Ectodermal cell (in vitro differentiated cells): ENCODE data around the gene PAM. TPM values are rescaled to one million over a fixed set of nuclear protein-coding genes. Genes with fewer than 3 reads are reported as not detected.

Experiments
- H3K27ac ChIP-seq: 2 replicates; pipeline ENCODE4 v1.7.0; 2013; ENCODE audit warnings: mild to moderate bottlenecking, low read depth, low read length; ENCODE audit not compliant: insufficient read depth, poor library complexity, severe bottlenecking
- H3K27me3 ChIP-seq: 2 replicates; pipeline ENCODE4 v1.7.0; 2013; ENCODE audit warnings: mild to moderate bottlenecking, low read length; ENCODE audit not compliant: insufficient read depth, control insufficient read depth, poor library complexity, severe bottlenecking
- H3K36me3 ChIP-seq: one replicate; pipeline ENCODE4 v1.7.0; 2013; ENCODE audit warnings: low read length; ENCODE audit not compliant: control insufficient read depth, insufficient read depth
- H3K4me1 ChIP-seq: one replicate; pipeline ENCODE4 v1.7.0; 2013; ENCODE audit warnings: low read length; ENCODE audit not compliant: control insufficient read depth, insufficient read depth
- H3K4me3 ChIP-seq: 2 replicates; pipeline ENCODE4 v1.7.0; 2013; ENCODE audit warnings: low read depth, low read length, control low read depth; ENCODE audit not compliant: insufficient read depth
- H3K9me3 ChIP-seq: 2 replicates; pipeline ENCODE4 v1.7.0; 2013; ENCODE audit warnings: mild to moderate bottlenecking, low read length, moderate library complexity; ENCODE audit not compliant: control insufficient read depth
- WGBS, 2 experiments: methylation state at CpG; one replicate each; pipeline ENCODE4 v1.1.7; 2013; ENCODE audit warnings: missing lambda C conversion rate in 2 of 2; 5-methylcytosine and 5-hydroxymethylcytosine counted together
- polyA plus RNA-seq, 4 experiments: library from polyadenylated mRNA; stranded (reverse); fragments of 50-300 nt; gene quantifications; one replicate each; pipeline ENCODE4 v1.2.3, GENCODE V29; 2013

The PAM gene
- polyA plus RNA-seq (2013, experiment 1 of 4) = 395 TPM
- polyA plus RNA-seq (2013, experiment 2 of 4) = 381 TPM
- 288 TPM for polyA plus RNA-seq (2013, experiment 3 of 4)
- 309 TPM for polyA plus RNA-seq (2013, experiment 4 of 4)

DNA sequence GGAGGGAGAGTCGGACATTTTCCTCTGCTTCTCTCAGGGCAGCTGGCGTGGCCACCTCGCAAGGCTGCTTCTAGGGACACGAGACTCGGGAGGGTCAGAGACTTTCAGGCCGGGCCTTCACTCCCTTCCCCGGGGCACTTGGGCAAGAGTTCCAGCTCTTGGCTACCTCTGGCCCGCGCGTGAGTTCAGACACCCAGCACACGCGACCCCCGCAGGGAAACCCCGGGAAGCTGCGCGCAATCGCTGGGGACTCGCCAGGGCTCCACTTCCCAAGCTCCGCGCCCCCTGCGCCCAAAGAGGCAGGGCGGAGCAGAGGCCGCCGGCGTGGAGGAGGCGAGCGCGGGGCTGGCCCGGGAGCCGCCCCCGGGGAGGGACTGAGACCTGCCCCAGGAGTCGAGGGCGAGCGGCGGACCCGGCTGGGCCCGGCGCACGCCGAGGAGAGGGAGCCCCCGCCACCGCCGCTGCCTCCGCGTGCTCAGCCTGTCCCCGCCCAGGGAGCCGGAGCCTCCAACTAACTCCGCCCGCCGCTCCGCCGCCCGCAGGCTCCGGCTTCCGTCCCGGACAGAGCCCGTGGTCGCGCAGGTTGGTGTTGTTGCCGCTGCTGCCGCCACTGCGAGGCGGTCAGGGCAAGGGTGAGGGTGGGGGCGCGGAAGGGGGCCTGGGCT lies at the start of gene PAM:
PAM (plus strand) TSS at position 539 of the 665 bp plus-strand sequence. CDS start 110,891 bp downstream, outside the sequence.
- WGBS, 2 experiments = 1% methylated on average over 65 of the region's 65 CpGs
- Histone ChIP-seq H3K4me3 (peak within 1 kb of the TSS; percentile 81), H3K4me1 (peaks cover 3% of the 10 kb centered on the region), H3K27ac (peak within 1 kb of the TSS; percentile 62), H3K9me3 (no peaks in the 10 kb centered on the region), H3K36me3 (no peaks in the 10 kb centered on the region), H3K27me3 (peaks cover 20% of the 10 kb centered on the region)

DNA sequence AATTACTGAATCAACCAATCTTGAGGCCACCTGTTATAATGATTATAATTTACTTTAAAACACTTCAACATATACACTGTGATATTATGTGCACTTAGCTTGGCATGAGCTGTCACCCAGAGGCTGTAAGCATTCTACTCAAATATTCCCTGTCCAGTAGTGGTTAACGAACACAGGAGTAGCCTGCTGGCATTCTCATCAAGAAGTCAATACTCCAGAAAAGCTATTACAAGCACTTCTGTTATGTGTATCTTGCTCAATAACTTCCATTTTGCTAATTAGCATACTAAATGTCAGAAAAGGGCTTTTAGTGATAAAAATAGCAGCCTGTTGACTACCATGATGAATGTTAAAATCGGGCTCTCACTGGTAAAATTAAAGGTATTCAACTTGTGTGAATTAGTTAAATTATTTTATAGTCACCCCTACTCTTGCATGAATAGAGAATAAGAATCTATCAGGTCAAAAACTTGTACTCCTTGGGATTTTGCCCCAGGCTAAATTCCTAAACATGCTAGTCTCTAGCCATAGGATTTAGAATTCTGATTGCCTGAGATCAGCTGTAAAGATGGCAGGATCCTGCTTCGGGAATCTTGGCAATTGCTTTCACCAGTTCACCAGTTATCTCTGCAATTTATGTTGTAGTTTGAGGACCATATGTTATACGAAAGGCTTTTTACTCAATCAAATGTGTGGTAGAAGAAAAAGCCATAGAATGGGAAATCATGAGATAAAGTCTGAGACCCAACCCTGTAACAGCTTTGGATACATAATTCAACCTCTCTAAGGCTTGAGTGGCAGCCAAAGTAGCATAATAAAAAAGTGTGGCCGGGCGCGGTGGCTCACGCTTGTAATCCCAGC lies 43.4 kb upstream of the PAM start:
- Histone ChIP-seq H3K27me3 (no peaks in the 10 kb centered on the region), H3K4me1 (no peaks in the 10 kb centered on the region), H3K4me3 (no peak overlapping the region), H3K9me3 (no peaks in the 10 kb centered on the region), H3K36me3 (no peaks in the 10 kb centered on the region), H3K27ac (no peak overlapping the region)
- 92 to 97% methylated on average over 7 to 8 of the region's 8 CpGs for WGBS, 2 experiments

DNA sequence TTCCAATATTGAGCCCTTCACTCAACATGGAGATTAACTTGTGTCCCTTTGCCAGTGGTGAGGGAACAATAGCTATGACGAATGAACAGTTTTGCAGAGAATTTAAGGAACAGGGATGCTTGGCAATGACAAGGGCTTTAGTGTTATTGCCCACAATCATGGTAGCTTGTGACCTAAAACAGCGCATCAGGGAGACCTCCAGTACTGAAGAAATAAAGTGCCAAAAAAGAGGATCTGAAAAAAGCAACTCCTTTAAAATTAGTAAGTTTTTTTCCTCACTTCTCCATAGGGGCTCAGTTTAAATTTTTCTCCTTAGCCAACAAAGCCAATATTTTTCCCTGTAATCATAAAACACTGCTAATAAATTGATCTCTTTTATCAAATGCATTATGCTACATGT lies 41.8 kb upstream of the PAM start:
- Histone ChIP-seq H3K27ac (no peak overlapping the region), H3K36me3 (no peaks in the 10 kb centered on the region), H3K27me3 (no peaks in the 10 kb centered on the region), H3K4me1 (no peaks in the 10 kb centered on the region), H3K9me3 (no peaks in the 10 kb centered on the region), H3K4me3 (no peak overlapping the region)
- WGBS, 2 experiments = 92 to 96% methylated on average over 2 of the region's 2 CpGs

DNA sequence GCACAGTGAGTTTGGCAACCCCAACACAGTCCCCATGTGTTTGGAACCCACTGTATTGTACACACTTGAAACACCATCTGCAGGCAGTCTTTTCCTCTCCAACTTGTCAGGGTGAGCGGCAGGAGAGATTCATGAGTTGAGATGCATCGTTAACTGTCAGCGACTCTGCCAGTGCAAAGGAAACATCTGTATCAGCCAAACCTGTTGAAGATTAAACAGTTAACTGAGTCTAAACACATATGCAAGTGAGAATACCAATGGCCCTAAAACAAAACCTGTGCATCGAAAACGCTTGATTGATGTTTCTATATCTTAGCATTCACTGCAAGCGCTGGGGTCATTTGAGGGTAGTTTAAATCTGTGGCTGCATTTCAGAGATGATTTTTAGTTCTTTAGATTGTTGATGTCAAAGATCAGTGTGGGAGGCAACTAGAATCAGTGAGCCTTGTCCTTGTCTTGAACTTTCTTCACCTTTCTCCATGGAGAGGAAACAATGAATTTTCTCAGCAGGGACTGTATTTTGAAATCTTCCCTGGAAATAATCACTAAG lies 41.3 kb upstream of the PAM start:
- Histone ChIP-seq H3K4me1 (no peaks in the 10 kb centered on the region), H3K9me3 (no peaks in the 10 kb centered on the region), H3K4me3 (no peak overlapping the region), H3K27ac (no peak overlapping the region), H3K36me3 (no peaks in the 10 kb centered on the region), H3K27me3 (no peaks in the 10 kb centered on the region)
- WGBS, 2 experiments = 91 to 95% methylated on average over 6 of the region's 6 CpGs

DNA sequence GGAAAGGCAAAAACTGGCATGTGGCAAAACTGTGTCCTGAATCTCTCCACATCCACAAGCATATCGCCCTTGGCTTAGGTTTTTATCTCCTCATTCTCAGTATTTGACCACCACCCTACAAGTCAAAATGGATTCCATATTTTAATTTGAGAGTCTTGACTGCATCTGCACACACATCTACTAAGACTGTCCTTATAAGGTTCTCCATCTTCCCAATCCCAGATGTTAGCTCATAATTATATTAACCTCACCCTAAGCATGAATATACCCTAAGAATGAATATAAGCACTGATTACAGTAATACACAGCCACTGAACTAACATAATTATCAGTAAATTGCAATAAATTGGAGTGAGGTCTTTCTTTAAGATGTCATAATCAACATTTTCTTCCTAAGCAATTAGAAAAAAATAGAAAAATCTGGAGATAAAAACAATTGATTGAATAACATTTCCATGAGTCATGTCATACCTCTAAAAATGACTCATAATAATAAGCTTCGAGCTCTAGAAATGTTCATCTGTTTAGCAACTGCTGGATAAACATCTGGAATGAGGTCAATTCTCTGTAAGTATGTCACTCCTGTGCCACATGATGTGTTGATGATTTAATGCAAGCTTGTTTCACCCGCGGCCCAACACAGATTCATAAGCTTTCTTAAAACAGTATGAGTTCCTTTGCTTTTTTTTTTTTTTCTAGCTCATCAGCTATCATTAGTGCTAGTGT lies 39.9 kb upstream of the PAM start:
- H3K4me1 ChIP-seq = no peaks in the 10 kb centered on the region
- 96 to 97% methylated on average over 2 to 4 of the region's 4 CpGs for WGBS, 2 experiments
- H3K9me3 ChIP-seq = no peaks in the 10 kb centered on the region

DNA sequence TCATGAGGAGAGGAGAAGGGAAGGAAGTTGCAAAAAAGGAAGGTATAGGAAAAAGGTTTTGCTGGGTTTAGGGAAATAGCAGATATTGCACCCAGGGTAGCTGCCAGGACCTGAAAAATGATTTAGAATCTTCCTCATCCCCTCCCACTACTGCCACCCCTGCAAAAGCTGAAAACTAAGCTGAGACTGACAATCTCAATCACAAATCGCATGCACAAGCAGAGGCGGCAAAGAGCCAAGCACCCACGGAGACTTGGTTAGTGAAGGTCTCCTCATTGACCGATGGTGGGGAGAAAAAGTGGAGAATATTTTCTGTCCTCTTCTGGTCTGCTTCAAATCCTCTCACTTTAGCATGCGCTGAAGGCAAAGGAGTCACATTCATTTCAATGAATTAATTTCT lies 39.1 kb upstream of the PAM start:
- no peaks in the 10 kb centered on the region for H3K4me1 ChIP-seq
- H3K4me3 ChIP-seq = no peak overlapping the region
- no peaks in the 10 kb centered on the region for H3K9me3 ChIP-seq
- H3K36me3 ChIP-seq = no peaks in the 10 kb centered on the region
- H3K27me3 ChIP-seq = no peaks in the 10 kb centered on the region
- no peak overlapping the region for H3K27ac ChIP-seq
- 95 to 98% methylated on average over 4 to 5 of the region's 5 CpGs for WGBS, 2 experiments

More for the DNA sequence above, 39.9 kb upstream of the PAM start:
- Histone ChIP-seq H3K4me3 (no peak overlapping the region), H3K27ac (no peak overlapping the region), H3K27me3 (no peaks in the 10 kb centered on the region), H3K36me3 (no peaks in the 10 kb centered on the region)

DNA sequence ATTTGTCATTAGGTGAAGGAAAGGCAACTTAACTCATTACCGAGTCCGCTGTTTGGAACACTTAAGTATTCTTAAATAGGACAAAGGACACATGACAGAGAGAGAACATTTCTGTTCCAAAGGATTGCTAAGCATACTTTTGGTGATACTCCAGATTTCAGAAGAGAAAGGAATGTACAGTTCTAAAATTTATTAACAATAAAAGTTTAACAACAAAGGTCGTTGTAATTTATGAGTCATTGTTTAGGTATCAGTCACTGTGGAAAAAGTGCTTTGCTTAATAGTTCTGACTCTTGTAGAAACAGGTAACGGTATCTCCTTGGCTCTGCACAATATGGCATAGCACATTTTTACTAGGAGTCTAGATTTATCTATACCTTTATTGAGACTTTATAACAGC lies 36.3 kb upstream of the PAM start:
- no peaks in the 10 kb centered on the region for H3K9me3 ChIP-seq
- no peaks in the 10 kb centered on the region for H3K36me3 ChIP-seq
- H3K4me1 ChIP-seq = no peaks in the 10 kb centered on the region
- H3K27ac ChIP-seq = no peak overlapping the region
- no peaks in the 10 kb centered on the region for H3K27me3 ChIP-seq
- 89 to 90% methylated on average over 4 of the region's 4 CpGs for WGBS, 2 experiments
- no peak overlapping the region for H3K4me3 ChIP-seq

DNA sequence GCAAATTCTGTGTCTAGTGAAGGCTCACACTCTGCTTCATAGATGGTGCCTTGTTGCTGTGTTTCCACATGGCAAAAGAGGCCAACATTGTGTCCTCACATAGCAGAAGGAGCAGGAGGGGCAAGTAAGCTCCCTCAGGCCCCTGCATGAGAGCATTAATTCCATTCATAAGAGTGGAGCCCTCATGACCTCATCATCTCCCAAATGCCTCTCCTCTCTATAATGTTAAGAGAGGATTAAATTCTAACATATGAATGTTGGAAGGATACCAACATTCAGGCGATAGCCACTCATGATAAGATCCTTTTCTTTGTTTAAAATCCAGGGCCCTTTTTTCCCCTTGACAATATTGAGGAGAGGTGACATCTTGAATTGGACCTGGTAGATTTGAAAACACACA lies 35.2 kb upstream of the PAM start:
- H3K27me3 ChIP-seq = no peaks in the 10 kb centered on the region
- no peaks in the 10 kb centered on the region for H3K9me3 ChIP-seq
- H3K27ac ChIP-seq = no peak overlapping the region
- H3K4me3 ChIP-seq = no peak overlapping the region
- H3K36me3 ChIP-seq = no peaks in the 10 kb centered on the region
- H3K4me1 ChIP-seq = no peaks in the 10 kb centered on the region
- WGBS, 2 experiments = 81% methylated on average over 1 of the region's 1 CpG; no CpG with 5 or more reads in 1 of the 2 experiments

DNA sequence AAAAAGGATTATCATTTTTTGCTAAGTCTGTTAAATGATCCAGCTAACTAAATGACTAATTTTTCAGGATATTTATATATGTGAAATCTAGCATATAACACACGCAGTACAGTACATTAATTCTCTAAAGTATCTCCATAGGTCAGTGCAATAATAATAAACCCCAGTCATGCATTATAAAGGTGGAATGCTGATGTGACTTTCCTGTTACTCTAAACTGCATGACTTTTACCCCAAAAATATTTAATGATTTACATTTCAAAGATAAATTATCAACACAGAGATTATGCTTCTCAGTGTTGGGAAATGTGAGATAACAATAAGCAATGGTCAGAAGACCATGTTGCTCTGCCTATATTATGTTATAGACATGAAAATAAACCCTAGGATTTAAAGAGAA lies 34.1 kb upstream of the PAM start:
- Histone ChIP-seq H3K9me3 (no peaks in the 10 kb centered on the region), H3K27me3 (no peaks in the 10 kb centered on the region), H3K27ac (no peak overlapping the region), H3K36me3 (no peaks in the 10 kb centered on the region), H3K4me3 (no peak overlapping the region), H3K4me1 (no peaks in the 10 kb centered on the region)
- WGBS, 2 experiments = no CpG with 5 or more reads among the region's 1 CpG
